ENCODE measurements around the gene CRB1.

Gene CRB1

DNA sequence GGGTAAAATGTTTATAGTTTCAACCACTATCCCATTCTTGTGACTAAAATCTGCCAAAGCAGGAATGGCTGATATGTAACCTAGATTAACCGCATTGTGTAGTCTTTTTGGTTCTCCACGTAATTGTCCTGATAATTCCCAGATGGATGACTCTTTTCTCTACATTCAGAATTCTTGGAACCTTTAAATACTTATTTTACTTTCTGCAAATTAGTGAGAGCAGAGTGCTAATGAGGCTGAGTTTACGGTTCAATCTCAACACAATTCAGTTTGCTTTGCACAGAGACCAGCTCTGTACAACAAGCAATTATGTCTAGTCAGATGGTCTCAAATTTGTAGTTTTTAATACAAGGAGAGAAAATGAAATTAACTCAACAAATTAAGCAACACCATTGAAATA, 9.1 kb downstream of the CRB1 start:
- H3K23ac ChIP-seq (ENCODE audit: low read depth, low read length, poor library complexity) = no peak overlapping the region
- no peak overlapping the region for H3K18ac ChIP-seq (ENCODE audit: low read length)
- no peak overlapping the region for H2BK5ac ChIP-seq (ENCODE audit: low read length)
- WGBS, 2 donors (ENCODE audit: extremely low coverage in 2 of 2, insufficient read length in 2 of 2, insufficient replicate concordance in 1 of 2) = no CpG with 5 or more reads among the region's 3 CpGs
- H4K8ac ChIP-seq (ENCODE audit: low read depth, low read length) = no peak overlapping the region
- H3K4me3 ChIP-seq (ENCODE audit: low read length in 2 of 2) = no peak overlapping the region
- H3K9ac ChIP-seq (ENCODE audit: low read depth, low read length, poor library complexity) = no peak overlapping the region
- H2BK12ac ChIP-seq (ENCODE audit: low read length) = no peak overlapping the region
- H3K36me3 ChIP-seq (replicated peaks in 1 of 2; ENCODE audit: control insufficient read depth in 2 of 2, insufficient read depth in 2 of 2, low read length in 2 of 2) = no peaks in the 10 kb centered on the region
- no peak overlapping the region for H2AK5ac ChIP-seq (ENCODE audit: low read depth, low read length)
- no peaks in the 10 kb centered on the region for H3K79me1 ChIP-seq (ENCODE audit: low read depth, low read length)
- H2BK15ac ChIP-seq (ENCODE audit: low read length) = no peak overlapping the region
- H3K14ac ChIP-seq (ENCODE audit: low read length) = no peak overlapping the region
- H3K4me1 ChIP-seq (ENCODE audit: control insufficient read depth in 2 of 2, insufficient read depth in 1 of 2, low read depth in 1 of 2, low read length in 2 of 2) = no peaks in the 10 kb centered on the region
- peaks cover 0 to 5% of the 10 kb centered on the region in 2 donors for H3K9me3 ChIP-seq (replicated peaks in 1 of 2; ENCODE audit: control insufficient read depth in 2 of 2, insufficient read depth in 1 of 2, low read depth in 1 of 2, low read length in 2 of 2)
- H3K27ac ChIP-seq (replicated peaks; ENCODE audit: low read length) = no peak overlapping the region
- H4K91ac ChIP-seq (ENCODE audit: low read depth, low read length, poor library complexity) = no peak overlapping the region
- no peak overlapping the region for H2BK120ac ChIP-seq (ENCODE audit: low read depth, low read length)
- no peak overlapping the region for H2AFZ ChIP-seq (ENCODE audit: low read length)
- no peak overlapping the region for H3K4ac ChIP-seq (ENCODE audit: low read length)
- H3K4me2 ChIP-seq (ENCODE audit: insufficient read depth, low read length, poor library complexity, severe bottlenecking) = no peak overlapping the region
- no peak for DNase-seq (ENCODE audit: low spot score)
- no peaks in the 10 kb centered on the region for H3K27me3 ChIP-seq (ENCODE audit: control insufficient read depth in 3 of 3, insufficient read depth in 3 of 3, low read depth in 1 of 3, low read length in 3 of 3)

- H2BK5ac ChIP-seq (ENCODE audit: low read length) = no peak overlapping the region
- H2BK120ac ChIP-seq (ENCODE audit: low read depth, low read length) = no peak overlapping the region
- H4K8ac ChIP-seq (ENCODE audit: low read depth, low read length) = no peak overlapping the region
- no peak overlapping the region for H2AK5ac ChIP-seq (ENCODE audit: low read depth, low read length)
- H3K23ac ChIP-seq (ENCODE audit: low read depth, low read length, poor library complexity) = no peak overlapping the region
- no peak overlapping the region for H3K18ac ChIP-seq (ENCODE audit: low read length)
- H3K79me1 ChIP-seq (ENCODE audit: low read depth, low read length) = no peaks in the 10 kb centered on the region
- no peak overlapping the region for H3K14ac ChIP-seq (ENCODE audit: low read length)
- no peaks in the 10 kb centered on the region for H3K27me3 ChIP-seq (ENCODE audit: control insufficient read depth in 3 of 3, insufficient read depth in 3 of 3, low read depth in 1 of 3, low read length in 3 of 3)
- no peak overlapping the region for H3K4me2 ChIP-seq (ENCODE audit: insufficient read depth, low read length, poor library complexity, severe bottlenecking)
- no peaks in the 10 kb centered on the region for H3K4me1 ChIP-seq (ENCODE audit: control insufficient read depth in 2 of 2, insufficient read depth in 1 of 2, low read depth in 1 of 2, low read length in 2 of 2)
- H2AFZ ChIP-seq (ENCODE audit: low read length) = no peak overlapping the region
- no peak overlapping the region for H3K4ac ChIP-seq (ENCODE audit: low read length)
- no peak overlapping the region for H2BK12ac ChIP-seq (ENCODE audit: low read length)
- H3K36me3 ChIP-seq (replicated peaks in 1 of 2; ENCODE audit: control insufficient read depth in 2 of 2, insufficient read depth in 2 of 2, low read length in 2 of 2) = no peaks in the 10 kb centered on the region
- WGBS, 2 donors (ENCODE audit: extremely low coverage in 2 of 2, insufficient read length in 2 of 2, insufficient replicate concordance in 1 of 2) = no CpG with 5 or more reads among the region's 3 CpGs
- DNase-seq (ENCODE audit: low spot score) = no peak
- no peak overlapping the region for H4K91ac ChIP-seq (ENCODE audit: low read depth, low read length, poor library complexity)
- H3K9me3 ChIP-seq (replicated peaks in 1 of 2; ENCODE audit: control insufficient read depth in 2 of 2, insufficient read depth in 1 of 2, low read depth in 1 of 2, low read length in 2 of 2) = no peaks in the 10 kb centered on the region
- H2BK15ac ChIP-seq (ENCODE audit: low read length) = no peak overlapping the region
- no peak overlapping the region for H3K27ac ChIP-seq (replicated peaks; ENCODE audit: low read length)
- H3K4me3 ChIP-seq (ENCODE audit: low read length in 2 of 2) = no peak overlapping the region
- no peak overlapping the region for H3K9ac ChIP-seq (ENCODE audit: low read depth, low read length, poor library complexity)
Measured at GRCh38 chr1:197284325-197284724, 16.3 kb downstream of the CRB1 start.

GRCh38 chr1:197284966-197285365, 16.9 kb downstream of the CRB1 start:
- Histone ChIP-seq H2BK5ac (ENCODE audit: low read length) (no peak overlapping the region), H4K91ac (ENCODE audit: low read depth, low read length, poor library complexity) (no peak overlapping the region), H2BK15ac (ENCODE audit: low read length) (no peak overlapping the region), H3K4me2 (ENCODE audit: insufficient read depth, low read length, poor library complexity, severe bottlenecking) (no peak overlapping the region), H3K23ac (ENCODE audit: low read depth, low read length, poor library complexity) (no peak overlapping the region), H2BK120ac (ENCODE audit: low read depth, low read length) (no peak overlapping the region), H3K4me3 (ENCODE audit: low read length in 2 of 2) (no peak overlapping the region), H3K36me3 (replicated peaks in 1 of 2; ENCODE audit: control insufficient read depth in 2 of 2, insufficient read depth in 2 of 2, low read length in 2 of 2) (no peaks in the 10 kb centered on the region), H3K14ac (ENCODE audit: low read length) (no peak overlapping the region), H2AK5ac (ENCODE audit: low read depth, low read length) (no peak overlapping the region), H3K27ac (replicated peaks; ENCODE audit: low read length) (no peak overlapping the region), H4K8ac (ENCODE audit: low read depth, low read length) (no peak overlapping the region), H3K27me3 (ENCODE audit: control insufficient read depth in 3 of 3, insufficient read depth in 3 of 3, low read depth in 1 of 3, low read length in 3 of 3) (no peaks in the 10 kb centered on the region), H3K9me3 (replicated peaks in 1 of 2; ENCODE audit: control insufficient read depth in 2 of 2, insufficient read depth in 1 of 2, low read depth in 1 of 2, low read length in 2 of 2) (no peaks in the 10 kb centered on the region), H3K79me1 (ENCODE audit: low read depth, low read length) (peaks cover under 1% of the 10 kb centered on the region), H3K4ac (ENCODE audit: low read length) (no peak overlapping the region), H3K9ac (ENCODE audit: low read depth, low read length, poor library complexity) (no peak overlapping the region), H2AFZ (ENCODE audit: low read length) (no peak overlapping the region), H3K4me1 (ENCODE audit: control insufficient read depth in 2 of 2, insufficient read depth in 1 of 2, low read depth in 1 of 2, low read length in 2 of 2) (no peaks in the 10 kb centered on the region), H3K18ac (ENCODE audit: low read length) (no peak overlapping the region), H2BK12ac (ENCODE audit: low read length) (no peak overlapping the region)
- WGBS, 2 donors (ENCODE audit: extremely low coverage in 2 of 2, insufficient read length in 2 of 2, insufficient replicate concordance in 1 of 2) = no CpG with 5 or more reads among the region's 2 CpGs
- no peak for DNase-seq (ENCODE audit: low spot score)

DNA sequence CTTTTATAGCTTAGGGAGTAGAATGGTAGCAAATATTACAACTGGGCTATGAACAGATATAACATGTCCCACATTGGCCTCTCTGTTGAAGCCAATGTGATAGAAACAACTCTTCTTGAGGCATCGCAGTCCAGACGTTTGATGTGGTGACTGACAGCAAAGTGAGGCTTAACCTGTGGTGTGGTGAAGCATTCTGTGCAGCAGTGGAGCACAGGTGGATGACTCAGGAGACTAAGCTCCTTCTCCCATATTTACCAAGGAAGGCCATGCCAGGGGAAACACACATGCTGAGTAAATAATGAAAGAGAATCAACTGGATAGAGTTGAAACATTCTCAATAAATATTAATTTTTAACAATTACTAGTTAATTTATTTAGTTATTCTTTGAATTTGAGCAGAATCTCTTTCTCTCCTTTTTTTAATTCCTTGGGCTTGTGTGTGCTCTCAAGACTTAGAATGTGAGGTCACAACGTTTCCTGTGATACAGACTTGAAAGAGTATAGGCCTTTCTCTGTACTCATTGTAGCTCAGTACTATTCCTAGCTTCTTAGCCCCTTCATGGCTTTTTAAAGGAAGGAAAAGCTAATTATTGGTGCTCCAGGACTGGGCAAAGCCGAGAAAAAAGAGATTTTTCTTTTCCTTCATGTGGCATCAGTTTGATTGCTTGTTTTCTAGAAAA, 17.6 kb downstream of the CRB1 start:
- H2BK15ac ChIP-seq (ENCODE audit: low read length) = no peak overlapping the region

More for the DNA sequence above, 17.6 kb downstream of the CRB1 start:
- Histone ChIP-seq H3K9ac (ENCODE audit: low read depth, low read length, poor library complexity) (no peak overlapping the region), H3K4me3 (ENCODE audit: low read length in 2 of 2) (no peak overlapping the region), H3K4me1 (ENCODE audit: control insufficient read depth in 2 of 2, insufficient read depth in 1 of 2, low read depth in 1 of 2, low read length in 2 of 2) (no peaks in the 10 kb centered on the region), H4K91ac (ENCODE audit: low read depth, low read length, poor library complexity) (no peak overlapping the region), H3K79me1 (ENCODE audit: low read depth, low read length) (peaks cover 2% of the 10 kb centered on the region), H3K36me3 (replicated peaks in 1 of 2; ENCODE audit: control insufficient read depth in 2 of 2, insufficient read depth in 2 of 2, low read length in 2 of 2) (no peaks in the 10 kb centered on the region), H3K4ac (ENCODE audit: low read length) (no peak overlapping the region), H2BK12ac (ENCODE audit: low read length) (no peak overlapping the region), H2AK5ac (ENCODE audit: low read depth, low read length) (no peak overlapping the region), H3K9me3 (replicated peaks in 1 of 2; ENCODE audit: control insufficient read depth in 2 of 2, insufficient read depth in 1 of 2, low read depth in 1 of 2, low read length in 2 of 2) (no peaks in the 10 kb centered on the region), H3K23ac (ENCODE audit: low read depth, low read length, poor library complexity) (no peak overlapping the region), H2BK5ac (ENCODE audit: low read length) (no peak overlapping the region), H2AFZ (ENCODE audit: low read length) (no peak overlapping the region), H2BK120ac (ENCODE audit: low read depth, low read length) (no peak overlapping the region), H3K18ac (ENCODE audit: low read length) (no peak overlapping the region), H4K8ac (ENCODE audit: low read depth, low read length) (no peak overlapping the region), H3K4me2 (ENCODE audit: insufficient read depth, low read length, poor library complexity, severe bottlenecking) (no peak overlapping the region), H3K27me3 (ENCODE audit: control insufficient read depth in 3 of 3, insufficient read depth in 3 of 3, low read depth in 1 of 3, low read length in 3 of 3) (no peaks in the 10 kb centered on the region), H3K14ac (ENCODE audit: low read length) (no peak overlapping the region), H3K27ac (replicated peaks; ENCODE audit: low read length) (no peak overlapping the region)
- no CpG with 5 or more reads among the region's 4 CpGs for WGBS, 2 donors (ENCODE audit: extremely low coverage in 2 of 2, insufficient read length in 2 of 2, insufficient replicate concordance in 1 of 2)
- DNase-seq (ENCODE audit: low spot score) = no peak
